Measurements from ENCODE around the gene ZNF879. TPM values are rescaled to one million over a fixed set of nuclear protein-coding genes. Genes with fewer than 3 reads are reported as not detected.

Gene ZNF879
- total RNA-seq, 1 donor from 2014 or later: 5.9 TPM

GRCh38 chr5:178993955-178994579, 29.5 kb upstream of the ZNF879 start:
- intact Hi-C loops (cut with DNase I): no loop called here
- Histone ChIP-seq H3K4me3 (no peak overlapping the region), H3K27me3 (no peaks in the 10 kb centered on the region), H3K36me3 (no peaks in the 10 kb centered on the region), H3K4me1 (no peaks in the 10 kb centered on the region), H3K9me3 (no peaks in the 10 kb centered on the region), H3K27ac (no peak overlapping the region)
- TF ChIP-seq CTCF (IDR thresholded peaks at IDR 0.05) (no peak), POLR2A (IDR thresholded peaks at IDR 0.05) (no peak), POLR2AphosphoS5 (IDR thresholded peaks at IDR 0.05; ENCODE audit: insufficient read depth in 1 of 2, low read depth in 1 of 2) (no peak)
- no peak for DNase-seq (ENCODE audit: extremely low spot score in 2 of 2)

- intact Hi-C loops (cut with DNase I): no loop called here
- DNase-seq (ENCODE audit: extremely low spot score in 2 of 2): no peak
- Histone ChIP-seq H3K4me3 (no peak within 1 kb of the TSS), H3K27ac (no peak within 1 kb of the TSS), H3K4me1 (no peaks in the 10 kb centered on the region), H3K9me3 (no peaks in the 10 kb centered on the region), H3K27me3 (no peaks in the 10 kb centered on the region), H3K36me3 (no peaks in the 10 kb centered on the region)
- TF ChIP-seq POLR2A (IDR thresholded peaks at IDR 0.05) (no peak), POLR2AphosphoS5 (IDR thresholded peaks at IDR 0.05; ENCODE audit: insufficient read depth in 1 of 2, low read depth in 1 of 2) (no peak), CTCF (IDR thresholded peaks at IDR 0.05) (no peak)
Observed at GRCh38 chr5:178994580-178995340, 28.8 kb upstream of the ZNF879 start, which contains the start of gene GRM6. Gene GRM6, minus strand, starts transcription at chr5:178995320. Its CDS starts 376 bp downstream, at chr5:178994944.

- Histone ChIP-seq H3K4me1 (no peaks in the 10 kb centered on the region), H3K27me3 (no peaks in the 10 kb centered on the region), H3K9me3 (no peaks in the 10 kb centered on the region), H3K36me3 (no peaks in the 10 kb centered on the region), H3K4me3 (no peak overlapping the region), H3K27ac (no peak overlapping the region)
- no peak for DNase-seq (ENCODE audit: extremely low spot score in 2 of 2)
- intact Hi-C loops (cut with DNase I): no loop called here
- TF ChIP-seq CTCF (IDR thresholded peaks at IDR 0.05): no peak
- TF ChIP-seq POLR2A (IDR thresholded peaks at IDR 0.05): no peak
- TF ChIP-seq POLR2AphosphoS5 (IDR thresholded peaks at IDR 0.05; ENCODE audit: insufficient read depth in 1 of 2, low read depth in 1 of 2): no peak
Observed at GRCh38 chr5:178995341-178995690, 28.3 kb upstream of the ZNF879 start.

- TF ChIP-seq CTCF (IDR thresholded peaks at IDR 0.05): no peak
- TF ChIP-seq POLR2AphosphoS5 (IDR thresholded peaks at IDR 0.05; ENCODE audit: insufficient read depth in 1 of 2, low read depth in 1 of 2): no peak
- TF ChIP-seq POLR2A (IDR thresholded peaks at IDR 0.05): no peak
- Histone ChIP-seq H3K27ac (no peak overlapping the region), H3K4me3 (no peak overlapping the region), H3K4me1 (no peaks in the 10 kb centered on the region), H3K36me3 (no peaks in the 10 kb centered on the region), H3K9me3 (no peaks in the 10 kb centered on the region), H3K27me3 (no peaks in the 10 kb centered on the region)
- intact Hi-C loops (cut with DNase I): no loop called here
- DNase-seq (ENCODE audit: extremely low spot score in 2 of 2): no peak
Observed at GRCh38 chr5:178996156-178996555, 27.4 kb upstream of the ZNF879 start.

GRCh38 chr5:178997191-178997590, 26.4 kb upstream of the ZNF879 start:
- intact Hi-C loops (cut with DNase I): no loop called here
- Histone ChIP-seq H3K27me3 (no peaks in the 10 kb centered on the region), H3K4me1 (no peaks in the 10 kb centered on the region), H3K27ac (no peak overlapping the region), H3K4me3 (no peak overlapping the region), H3K9me3 (no peaks in the 10 kb centered on the region), H3K36me3 (no peaks in the 10 kb centered on the region)
- DNase-seq (ENCODE audit: extremely low spot score in 2 of 2): no peak
- TF ChIP-seq POLR2A (IDR thresholded peaks at IDR 0.05): no peak

Data from vagina (tissue), 2 donors.